GM06990 (cell line): ENCODE results near the gene GLS2.

Experiments used
- DNase-seq: peaks from one replicate; pipeline ENCODE4 v3.0.0-alpha.2; 2011; ENCODE audit not compliant: insufficient read length; ENCODE audit errors: extremely low read depth
- H3K27me3 ChIP-seq: replicated peaks from 2 replicates; pipeline ENCODE4 v1.6.0; 2011; ENCODE audit warnings: low read length; ENCODE audit not compliant: control insufficient read depth, insufficient read depth
- H3K36me3 ChIP-seq: 2 replicates; pipeline ENCODE4 v1.5.1; 2011; ENCODE audit warnings: low read length; ENCODE audit not compliant: control insufficient read depth, insufficient read depth
- H3K4me3 ChIP-seq: replicated peaks from 2 replicates; pipeline ENCODE4 v1.5.1; 2011; ENCODE audit warnings: low read depth, mild to moderate bottlenecking, control low read depth, low read length
- CTCF ChIP-seq: IDR thresholded peaks from 2 replicates; pipeline ENCODE4 v1.5.1; 2011; ENCODE audit warnings: low read length, control low read depth, mild to moderate bottlenecking, inconsistent platforms; ENCODE audit not compliant: insufficient read depth, poor library complexity, severe bottlenecking

GLS2 gene

DNA sequence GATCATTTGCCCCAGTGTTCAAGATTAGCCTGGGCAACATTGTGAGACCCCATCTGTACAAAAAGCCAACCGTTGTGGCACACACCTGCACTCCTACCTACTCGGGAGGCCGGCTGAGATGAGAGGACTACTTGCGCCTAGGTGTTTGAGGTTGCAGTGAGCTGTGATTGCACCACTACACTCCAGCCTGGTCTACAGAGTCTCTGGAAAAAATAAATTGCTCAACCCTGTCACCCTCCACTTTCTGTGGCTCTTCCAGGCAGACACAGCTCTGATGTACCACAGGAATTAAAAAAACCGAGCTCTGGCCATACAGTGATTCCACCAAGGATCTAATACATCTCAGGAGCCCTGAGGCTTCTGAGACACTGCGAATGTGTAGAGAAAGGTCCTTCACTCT is 53.1 kb downstream of the GLS2 start:
- Histone ChIP-seq H3K36me3 (peaks cover 6% of the 10 kb centered on the region), H3K4me3 (no peak overlapping the region), H3K27me3 (no peaks in the 10 kb centered on the region)
- DNase-seq: no peak
- no peak for TF ChIP-seq CTCF

DNA sequence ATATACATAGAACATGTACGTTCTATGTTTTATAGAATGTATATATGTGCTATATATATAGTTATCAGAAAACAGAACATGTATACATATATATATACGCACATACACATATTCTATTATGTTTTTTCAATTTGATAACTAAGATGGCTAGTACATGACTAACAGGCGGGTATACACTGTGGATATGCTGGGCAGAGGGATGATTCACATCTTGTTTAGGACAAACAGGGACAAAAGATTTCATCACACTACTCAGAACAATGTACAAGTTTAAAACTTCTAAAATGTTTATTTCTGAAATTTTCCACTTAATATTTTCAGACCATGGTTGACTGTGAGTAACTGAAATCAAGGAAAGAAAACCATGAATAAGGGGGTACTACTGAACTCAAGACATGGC is 56.1 kb downstream of the GLS2 start:
- DNase-seq: no peak
- Histone ChIP-seq H3K36me3 (peaks cover 11% of the 10 kb centered on the region), H3K27me3 (no peaks in the 10 kb centered on the region), H3K4me3 (no peak overlapping the region)
- no peak for TF ChIP-seq CTCF

DNA sequence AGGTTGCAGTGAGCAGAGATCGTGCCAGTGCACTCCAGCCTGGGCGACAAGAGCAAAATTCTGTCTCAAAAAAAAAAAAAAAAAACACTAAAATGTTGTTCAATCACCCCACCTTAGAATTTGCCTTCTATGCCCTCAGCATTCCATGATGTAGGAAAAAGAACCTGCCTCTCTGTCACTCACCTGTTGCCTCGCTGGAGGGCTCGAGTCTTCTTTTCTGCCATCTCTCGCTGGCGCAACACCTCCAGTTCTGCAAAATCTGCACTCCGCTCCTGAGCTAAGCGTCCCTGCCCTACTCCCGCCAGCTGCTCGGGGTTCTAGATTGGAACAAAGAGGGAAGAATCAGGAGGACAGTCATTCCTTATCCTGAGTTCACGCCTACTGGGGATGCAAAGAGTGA is 56.7 kb downstream of the GLS2 start:
- H3K27me3 ChIP-seq: no peaks in the 10 kb centered on the region
- no peak for DNase-seq
- peaks cover 11% of the 10 kb centered on the region for H3K36me3 ChIP-seq
- no peak for TF ChIP-seq CTCF
- H3K4me3 ChIP-seq: no peak overlapping the region

DNA sequence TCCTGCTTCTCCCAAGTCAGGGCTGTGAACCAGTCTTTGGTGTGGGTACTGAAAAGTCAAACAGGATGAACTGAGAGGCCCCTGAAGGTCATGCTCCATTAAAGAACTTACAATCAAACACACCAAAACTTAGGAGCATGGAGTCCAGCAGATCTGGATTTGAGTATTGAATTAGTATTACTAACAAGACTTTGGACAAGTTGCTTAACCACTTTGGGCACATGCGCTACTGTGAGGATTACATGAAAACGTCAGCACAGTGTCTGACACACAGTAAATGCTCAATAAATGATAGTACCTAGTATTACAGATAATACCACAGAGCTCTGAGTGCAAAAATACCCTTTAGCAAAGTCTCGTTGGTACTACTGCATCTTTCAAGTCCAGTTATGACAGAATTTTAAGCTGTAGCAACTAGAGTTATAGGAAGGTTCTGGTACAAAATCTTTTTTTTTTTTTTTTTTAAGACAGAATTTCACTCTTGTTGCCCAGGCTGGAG is 62.0 kb downstream of the GLS2 start:
- Histone ChIP-seq H3K36me3 (peaks cover 25% of the 10 kb centered on the region), H3K27me3 (no peaks in the 10 kb centered on the region), H3K4me3 (no peak overlapping the region)
- TF ChIP-seq CTCF: no peak
- no peak for DNase-seq

GRCh38 chr12:56425193-56425592 is 62.8 kb downstream of the GLS2 start:
- DNase-seq: no peak
- TF ChIP-seq CTCF: no peak
- Histone ChIP-seq H3K27me3 (no peaks in the 10 kb centered on the region), H3K4me3 (no peak overlapping the region), H3K36me3 (peaks cover 30% of the 10 kb centered on the region)
